NCI-H82 (cell line): ENCODE results near the gene CCL14.
"Not testable (repeated sequence)": the region's sequence is repeated elsewhere in the genome, so short reads cannot be mapped to it uniquely, and the experiment has no call there.

ENCODE experiments used
- DNase-seq: peaks from one replicate; lab custom pipeline; 2025; lab: John Stamatoyannopoulos, UW

CCL14 gene

DNA sequence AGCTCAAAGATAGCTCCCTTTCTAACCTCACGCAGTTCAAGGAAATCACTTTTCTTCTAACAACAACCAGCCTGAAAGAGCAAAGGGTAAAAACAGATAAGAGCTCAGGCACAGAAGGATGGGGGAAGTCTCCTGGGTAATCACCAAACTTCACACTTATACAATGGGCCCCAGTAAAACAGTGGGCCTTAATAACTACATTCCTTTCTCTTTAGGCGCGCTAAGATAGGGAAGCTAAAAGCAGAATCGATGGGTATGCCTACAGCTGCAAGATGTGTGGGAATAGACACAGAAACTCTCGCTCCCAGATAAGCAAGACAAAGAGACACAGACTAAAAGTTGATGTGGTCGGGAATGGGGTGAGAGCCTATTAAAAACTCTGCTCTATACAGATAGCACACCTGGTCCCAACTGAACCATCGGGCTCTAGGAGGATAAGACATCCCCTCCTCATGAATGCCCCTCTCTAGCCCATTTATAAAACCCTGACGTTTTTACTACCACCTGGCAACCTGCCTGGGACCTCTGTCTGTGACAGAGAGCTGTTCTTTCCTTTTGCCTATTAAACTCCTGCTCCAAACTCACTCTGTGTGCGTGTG is 43.8 kb downstream of the CCL14 start:
- no peak for DNase-seq

DNA sequence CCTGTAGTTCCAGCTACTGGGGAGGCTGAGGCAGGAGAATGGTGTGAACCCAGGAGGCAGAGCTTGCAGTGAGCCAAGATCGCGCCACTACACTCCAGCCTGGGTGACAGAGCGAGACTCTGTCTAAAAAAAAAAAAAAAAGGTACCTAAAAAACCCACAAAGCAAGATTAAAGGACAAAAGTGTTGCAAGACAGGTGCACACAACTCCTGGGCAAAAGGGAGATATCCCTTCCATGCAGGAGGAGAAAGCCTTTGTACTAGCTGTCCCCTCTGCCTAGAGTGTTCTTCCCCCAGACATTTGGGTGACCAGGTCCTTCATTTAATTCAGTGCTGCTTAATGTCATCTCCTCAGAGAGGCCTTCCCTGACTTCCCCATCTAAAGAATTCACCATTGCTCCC is 48.0 kb downstream of the CCL14 start:
- DNase-seq: not testable (repeated sequence)

DNA sequence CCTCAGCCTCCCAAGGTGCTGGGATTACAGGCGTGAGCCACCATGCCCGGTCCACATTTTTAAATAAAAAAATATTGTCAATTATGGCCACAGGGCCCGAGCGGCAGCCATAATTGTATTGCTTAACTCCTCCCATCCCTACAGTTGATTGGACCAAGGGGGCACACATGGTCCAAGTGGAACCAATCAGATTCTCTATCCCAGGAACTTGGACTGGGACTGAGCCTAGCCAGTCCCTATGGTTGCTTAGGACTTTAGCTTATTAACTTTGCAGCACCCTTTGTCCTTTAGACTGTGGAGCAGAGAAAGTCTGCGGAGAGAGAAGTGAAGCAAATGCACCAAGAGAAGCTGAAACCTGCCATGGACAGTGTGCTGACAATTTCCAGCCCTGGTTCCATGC is 50.5 kb downstream of the CCL14 start:
- peak; percentile 32 for DNase-seq

DNA sequence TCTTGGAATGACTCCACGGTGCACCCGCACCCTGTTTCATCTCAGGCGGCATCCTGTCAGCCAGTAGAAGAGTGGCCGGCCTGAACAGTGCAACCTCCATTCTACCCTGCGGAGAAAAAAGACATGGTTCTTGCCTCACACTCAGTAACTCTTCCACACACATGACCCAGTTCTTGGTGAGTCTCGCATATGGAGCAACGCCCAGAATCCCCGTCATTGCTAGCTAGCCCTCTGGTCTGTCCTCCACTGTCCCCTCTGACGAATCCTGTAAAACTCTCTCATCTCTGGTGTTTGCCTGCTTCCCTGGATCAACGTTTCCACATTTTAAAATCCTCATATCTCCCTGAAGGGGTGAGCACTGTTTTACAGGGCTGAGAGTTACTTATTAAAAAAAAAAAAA is 51.8 kb downstream of the CCL14 start:
- no peak for DNase-seq
